ENCODE measurements around the gene TIPARP.

TIPARP gene

GRCh38 chr3:156630081-156630772 is 44.2 kb upstream of the TIPARP start (continued):
- TF ChIP-seq ZNF2 (tag by site-specific recombination; IDR thresholded peaks at IDR 0.05) (peak; percentile 52; the same call in 1 of the 2 replicates), CTCF (tag by site-specific recombination; IDR thresholded peaks at IDR 0.05) (no peak), ZNF548 (tag by site-specific recombination; IDR thresholded peaks at IDR 0.05) (no peak), SCRT2 (tag by site-specific recombination; IDR thresholded peaks at IDR 0.05) (peak; percentile 87), ZNF138 (tag by site-specific recombination; IDR thresholded peaks at IDR 0.05; ENCODE audit: borderline replicate concordance) (no peak), ZNF776 (tag by site-specific recombination; IDR thresholded peaks at IDR 0.05; ENCODE audit: borderline replicate concordance) (no peak), ZNF26 (tag by site-specific recombination; IDR thresholded peaks at IDR 0.05) (no peak), ZSCAN30 (tag by site-specific recombination; IDR thresholded peaks at IDR 0.05) (peak; percentile 73; the same call in 1 of the 2 replicates), OSR2 (tag by site-specific recombination; IDR thresholded peaks at IDR 0.05) (peak; percentile 55)

GRCh38 chr3:156630773-156631093 is 43.7 kb upstream of the TIPARP start:
- CTCF ChIA-PET = no interaction called here
- H3K4me3 ChIP-seq (ENCODE audit: low read depth, low read length) = no peak overlapping the region
- H3K36me3 ChIP-seq (ENCODE audit: control insufficient read depth in 2 of 2, insufficient read depth in 1 of 2, low read length in 2 of 2) = no peaks in the 10 kb centered on the region
- TF ChIP-seq ZNF600 (tag by site-specific recombination; IDR thresholded peaks at IDR 0.05) (peak; percentile 76), KLF1 (tag by site-specific recombination; IDR thresholded peaks at IDR 0.05) (no peak), MZF1 (tag by site-specific recombination; IDR thresholded peaks at IDR 0.05; ENCODE audit: borderline replicate concordance) (no peak)
- H3K9me3 ChIP-seq (ENCODE audit: control insufficient read depth, insufficient read depth, low read depth, low read length) = no peaks in the 10 kb centered on the region
- H3K27ac ChIP-seq (ENCODE audit: extremely low read depth, low read depth, low read length) = no peak overlapping the region
- H3K4me1 ChIP-seq (ENCODE audit: control insufficient read depth, insufficient read depth, low read length) = peaks cover 8% of the 10 kb centered on the region; the same call in 1 of the 2 replicates
- POLR2A ChIA-PET = no interaction called here

GRCh38 chr3:156631323-156631722 is 43.1 kb upstream of the TIPARP start:
- CTCF ChIA-PET = no interaction called here
- no peaks in the 10 kb centered on the region for H3K9me3 ChIP-seq (ENCODE audit: control insufficient read depth, insufficient read depth, low read depth, low read length)
- POLR2A ChIA-PET = no interaction called here
- no peak overlapping the region for H3K4me3 ChIP-seq (ENCODE audit: low read depth, low read length)
- no peak overlapping the region for H3K27ac ChIP-seq (ENCODE audit: extremely low read depth, low read depth, low read length)
- no peaks in the 10 kb centered on the region for H3K36me3 ChIP-seq (ENCODE audit: control insufficient read depth in 2 of 2, insufficient read depth in 1 of 2, low read length in 2 of 2)
- peaks cover 8% of the 10 kb centered on the region; the same call in 1 of the 2 replicates for H3K4me1 ChIP-seq (ENCODE audit: control insufficient read depth, insufficient read depth, low read length)
- TF ChIP-seq REST (tag by site-specific recombination; IDR thresholded peaks at IDR 0.05) (peak; percentile 43; the same call in 1 of the 2 replicates), AEBP2 (tag by site-specific recombination; IDR thresholded peaks at IDR 0.05; ENCODE audit: borderline replicate concordance) (no peak), ZNF692 (tag by site-specific recombination; IDR thresholded peaks at IDR 0.05) (peak; percentile 15; the same call in 1 of the 2 replicates), PRDM4 (tag by site-specific recombination; IDR thresholded peaks at IDR 0.05) (no peak), ZNF639 (tag by site-specific recombination; IDR thresholded peaks at IDR 0.05) (no peak)

Data from HEK293 (cell line).